ENCODE data around the gene PLIN5. TPM values are rescaled to one million over a fixed set of nuclear protein-coding genes. Genes with fewer than 3 reads are reported as not detected.

PLIN5 gene
- total RNA-seq, 1 experiment from 2014 or later: 8.1 TPM

DNA sequence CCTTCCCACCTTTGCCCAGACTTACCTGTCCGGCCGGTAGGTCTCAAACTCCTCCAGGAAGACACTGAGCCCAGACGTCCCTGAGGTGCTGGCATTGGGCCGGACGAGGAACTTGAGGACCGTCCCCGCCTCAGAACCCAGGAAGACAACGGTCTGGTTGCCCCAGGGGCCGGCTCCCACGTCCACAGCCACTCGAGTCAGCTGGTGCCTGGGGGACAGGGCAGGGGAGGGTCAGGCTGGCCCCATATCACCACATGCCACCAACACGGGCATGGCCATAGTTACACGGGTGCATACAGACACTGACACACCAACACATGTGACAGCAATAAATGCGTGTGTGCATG lies 13.2 kb upstream of the PLIN5 start:
- RAD21 ChIA-PET (ENCODE audit: low non-redundant PET in 1 of 2, low total read pairs in 2 of 2, uncharacterized antibody in 2 of 2, unreplicated experiment in 2 of 2): no interaction called here
- H3K79me2 ChIP-seq (ENCODE audit: insufficient read depth, low read length): no peaks in the 10 kb centered on the region
- no peaks in the 10 kb centered on the region for H4K20me1 ChIP-seq (ENCODE audit: insufficient read depth)
- TF ChIP-seq CBX3 (IDR thresholded peaks at IDR 0.05; ENCODE audit: low read depth): no peak
- TF ChIP-seq SP1 (IDR thresholded peaks at IDR 0.05; ENCODE audit: low read depth): no peak
- no peak for TF ChIP-seq ZBTB33 (IDR thresholded peaks at IDR 0.05; ENCODE audit: extremely low read depth, insufficient replicate concordance, low read length)
- TF ChIP-seq CTCF (IDR thresholded peaks at IDR 0.05 in 2 of 3, conservative IDR thresholded peaks at IDR 0.05 in 1 of 3; ENCODE audit: borderline replicate concordance in 1 of 3, insufficient read depth in 1 of 3, low read depth in 2 of 3, low read length in 2 of 3): no peak
- TF ChIP-seq MAX (IDR thresholded peaks at IDR 0.05): no peak
- no peak for TF ChIP-seq REST (IDR thresholded peaks at IDR 0.05; ENCODE audit: low read depth)
- no peak for TF ChIP-seq SRF (IDR thresholded peaks at IDR 0.05; ENCODE audit: low read depth)
- no peak for TF ChIP-seq SIN3A (IDR thresholded peaks at IDR 0.05; ENCODE audit: low read depth)
- no peak for TF ChIP-seq POLR2A (IDR thresholded peaks at IDR 0.05; ENCODE audit: borderline replicate concordance, extremely low read depth, insufficient read depth, insufficient read length)
- no peak for TF ChIP-seq JUND (IDR thresholded peaks at IDR 0.05)
- TF ChIP-seq POLR2AphosphoS5 (IDR thresholded peaks at IDR 0.05; ENCODE audit: low read depth, low read length): no peak
- peaks cover 13 to 34% of the 10 kb centered on the region in 2 experiments for H3K36me3 ChIP-seq (ENCODE audit: control insufficient read depth in 1 of 2, insufficient read depth in 2 of 2, low read length in 2 of 2)
- DNase-seq (ENCODE audit: low read depth, low spot score) (no peak), ATAC-seq (no peak)
- H3K4me1 ChIP-seq (ENCODE audit: control insufficient read depth in 1 of 2, insufficient read depth in 2 of 2, low read length in 2 of 2): no peaks in the 10 kb centered on the region
- H3K9me2 ChIP-seq (ENCODE audit: insufficient read depth): no peaks in the 10 kb centered on the region
- no peak overlapping the region for H3K4me3 ChIP-seq (replicated peaks in 1 of 2; ENCODE audit: low read depth in 1 of 2, low read length in 2 of 2)
- intact Hi-C loops (cut with micrococcal nuclease): no loop called here
- no peak overlapping the region for H3K9ac ChIP-seq (ENCODE audit: low read length)
- CTCF ChIA-PET: interaction anchor here (1.1 kb wide), 1 partner anchor 13 kb away, joined by 3 read pairs; the partner anchor contains the start of gene PLIN5
- no TSS peak for BruUV-seq (replicated peaks)
- POLR2A ChIA-PET: no interaction called here
- no peak overlapping the region for H2AFZ ChIP-seq (ENCODE audit: low read depth, low read length, poor library complexity, severe bottlenecking)
- no peak overlapping the region for H3K27ac ChIP-seq (ENCODE audit: low read depth, low read length)
- no peaks in the 10 kb centered on the region for H3K27me3 ChIP-seq (ENCODE audit: insufficient read depth, low read length)
- H3K9me3 ChIP-seq (ENCODE audit: control insufficient read depth in 1 of 2, insufficient read depth in 1 of 2, low read depth in 1 of 2, low read length in 2 of 2): no peaks in the 10 kb centered on the region
- H3K4me2 ChIP-seq (ENCODE audit: low read length): no peak overlapping the region

Data from HCT116 (cell line).